HG03064 (cell line): ENCODE measurements around the gene RND3.

Experiments
- ATAC-seq: cut with Tn5 transposase; IDR thresholded peaks from one replicate; pipeline ENCODE4 v1.9.1; 2021; ENCODE audit warnings: low read depth; ENCODE audit not compliant: unreplicated experiment

The RND3 gene

DNA sequence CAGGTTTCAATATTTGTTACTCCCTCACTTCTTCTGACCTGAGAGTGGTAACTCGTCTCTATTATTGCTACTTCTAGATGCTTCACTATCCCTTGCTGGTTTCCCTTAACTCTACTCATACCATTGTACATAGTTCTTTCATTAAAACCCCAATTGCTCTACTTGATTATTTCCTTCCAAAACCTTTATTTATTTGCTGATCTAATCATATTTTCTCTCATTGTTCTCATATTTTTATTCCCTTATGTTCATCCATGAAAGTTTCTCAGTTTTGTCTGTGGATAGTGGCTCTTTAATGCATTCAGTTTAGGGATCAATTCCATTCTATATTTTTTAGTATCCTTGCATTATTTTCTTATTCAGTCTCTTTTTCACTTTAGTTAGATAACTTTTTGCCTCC, 42.1 kb downstream of the RND3 start:
- no peak for ATAC-seq

GRCh38 chr2:150442484-150442883, 45.0 kb downstream of the RND3 start:
- ATAC-seq: no peak

GRCh38 chr2:150441784-150442183, 45.7 kb downstream of the RND3 start:
- no peak for ATAC-seq

- no peak for ATAC-seq
Measured at GRCh38 chr2:150441226-150441625, 46.2 kb downstream of the RND3 start.

DNA sequence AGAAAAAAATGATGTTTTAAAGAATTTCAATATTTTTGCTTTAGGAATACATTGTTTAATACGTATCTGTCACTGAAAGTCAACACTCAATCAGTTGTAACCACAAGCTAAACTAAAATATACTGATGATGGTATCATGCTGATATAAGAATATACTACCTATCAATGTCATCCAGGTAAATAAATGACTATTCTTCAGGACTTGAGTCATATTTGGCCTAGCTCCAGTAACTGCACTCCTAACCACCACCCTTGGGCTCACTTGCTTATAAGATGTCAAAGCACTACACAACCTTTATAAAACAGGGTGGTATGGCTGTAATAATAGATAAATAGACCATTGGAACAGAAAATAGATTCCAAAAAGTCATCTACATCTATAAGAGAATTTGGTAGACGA, 48.8 kb downstream of the RND3 start:
- no peak for ATAC-seq

DNA sequence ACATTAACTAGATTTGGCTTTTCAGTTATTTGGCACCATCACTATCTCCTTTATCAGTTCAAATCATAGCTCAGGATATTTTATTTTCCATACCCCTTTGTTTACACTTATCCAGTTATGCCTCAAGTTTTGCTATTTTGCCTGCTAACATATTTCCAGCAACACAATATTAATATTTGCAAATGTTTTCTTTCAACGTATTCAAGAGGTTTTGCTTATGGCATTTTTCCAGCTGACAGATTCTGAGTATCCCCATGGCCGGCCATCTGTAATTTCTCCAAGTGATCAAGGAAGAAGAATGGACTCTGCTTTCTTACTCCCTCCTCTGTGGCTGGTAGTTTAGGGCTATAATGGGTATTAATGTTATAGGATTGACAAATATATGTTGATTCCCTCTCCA, 49.4 kb downstream of the RND3 start:
- ATAC-seq: no peak

DNA sequence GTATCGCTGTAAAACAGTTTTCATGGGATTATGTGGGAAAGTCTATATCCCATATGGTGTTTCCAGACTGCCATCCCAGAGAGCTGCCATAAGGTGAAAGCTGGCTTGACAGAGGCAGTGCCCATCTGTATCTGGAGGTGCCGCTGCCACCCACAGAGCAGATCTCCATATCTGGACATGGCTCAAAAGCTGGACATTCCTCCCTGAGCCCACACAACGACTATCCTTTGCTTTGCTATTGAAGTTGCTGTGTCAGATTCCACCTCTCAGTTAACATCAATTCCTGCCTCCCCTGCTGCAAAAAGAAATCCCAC, 55.2 kb downstream of the RND3 start:
- ATAC-seq: no peak

DNA sequence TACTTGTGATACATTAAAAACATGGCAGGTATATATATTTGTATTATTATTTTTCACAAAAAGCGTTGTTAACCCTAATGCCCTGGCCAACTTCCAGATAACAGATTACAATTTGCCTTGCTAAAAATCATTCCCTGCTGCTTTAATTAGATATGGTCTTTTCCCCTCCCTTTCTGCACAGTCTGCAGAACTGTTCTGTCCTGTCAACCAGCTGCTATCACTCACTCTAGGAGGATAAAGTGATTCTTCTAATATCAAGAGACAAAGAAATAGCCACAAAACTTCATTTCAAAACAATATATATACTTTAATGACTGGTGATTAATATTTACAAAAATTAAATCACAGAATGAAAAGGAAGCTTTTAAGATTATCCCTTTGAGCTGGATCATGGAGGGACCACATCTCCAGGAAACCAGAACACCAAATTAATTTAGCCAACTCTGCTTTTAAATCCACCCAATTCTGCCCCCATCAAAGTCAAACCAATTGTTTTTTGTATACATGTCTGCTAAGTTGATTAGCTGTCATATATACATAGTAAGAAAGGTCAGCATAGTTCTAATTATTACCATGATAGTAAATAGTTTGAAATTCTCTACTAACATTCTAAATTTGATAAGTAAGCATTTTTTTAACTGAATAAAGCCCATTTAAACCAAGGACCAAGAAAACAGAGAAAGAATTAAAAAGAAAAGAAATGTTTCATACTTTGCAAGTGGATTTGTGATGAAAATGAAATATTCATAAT, 55.7 kb downstream of the RND3 start:
- ATAC-seq: no peak

GRCh38 chr2:150429384-150429961, 58.0 kb downstream of the RND3 start:
- ATAC-seq: no peak

DNA sequence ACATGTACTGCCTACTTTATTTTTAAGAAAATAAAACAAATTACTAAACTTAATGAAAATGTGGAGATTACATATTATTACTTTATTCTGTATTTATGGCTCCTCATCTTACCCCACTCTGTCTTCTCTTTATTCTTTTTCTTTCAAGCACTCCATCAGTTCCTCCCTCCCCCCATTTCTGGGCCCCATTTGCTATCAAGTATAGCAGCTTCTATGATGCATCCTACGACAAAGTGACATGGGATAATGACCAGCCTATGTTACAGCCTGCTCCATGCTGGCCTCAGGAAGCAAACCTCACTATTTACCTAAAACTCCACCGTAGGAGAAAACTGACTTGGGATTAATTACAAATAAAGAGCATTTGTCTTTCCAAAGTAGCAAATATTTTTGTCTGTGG, 58.8 kb downstream of the RND3 start:
- ATAC-seq: no peak

DNA sequence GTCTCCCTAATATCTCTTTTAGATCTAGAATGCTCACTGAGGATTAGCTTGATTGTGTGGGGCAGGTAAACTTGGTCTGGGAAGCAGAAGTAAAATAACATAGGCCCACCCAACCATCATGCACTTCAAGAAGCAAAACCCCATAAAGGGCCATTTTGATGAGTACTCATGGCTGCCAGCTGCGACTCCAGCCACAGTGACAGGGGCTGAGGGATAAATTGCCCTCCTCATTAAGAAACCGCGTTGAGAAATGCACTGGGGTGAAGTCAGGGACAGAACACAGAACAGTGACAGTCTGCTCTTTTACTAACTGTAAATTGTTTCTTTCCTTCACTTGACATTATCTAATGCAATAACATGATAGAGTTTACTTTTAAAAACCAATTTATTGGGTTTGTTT, 60.2 kb downstream of the RND3 start:
- no peak for ATAC-seq

GRCh38 chr2:150426724-150427123, 60.7 kb downstream of the RND3 start:
- ATAC-seq: no peak

DNA sequence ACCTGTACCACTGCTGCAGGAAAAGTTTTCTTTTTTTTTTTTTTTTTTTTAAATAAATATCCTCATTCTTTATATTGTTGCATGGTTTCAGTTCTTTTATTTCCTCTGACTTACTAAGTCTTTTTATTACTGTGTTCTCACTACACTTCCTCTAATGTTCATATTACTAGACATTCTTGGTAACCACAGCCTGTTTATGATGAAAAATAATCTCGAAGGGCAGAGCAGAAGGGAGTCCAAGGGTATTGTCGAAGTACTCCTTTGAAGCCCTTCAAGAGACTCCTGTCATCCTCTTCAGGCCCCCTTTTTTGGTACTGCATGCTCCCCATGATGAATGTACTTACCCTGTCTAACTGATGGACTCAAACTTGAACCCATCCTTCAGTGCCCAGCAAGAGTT, 61.2 kb downstream of the RND3 start:
- ATAC-seq: no peak

GRCh38 chr2:150425121-150425955, 62.1 kb downstream of the RND3 start:
- no peak for ATAC-seq

GRCh38 chr2:150424406-150424805, 63.1 kb downstream of the RND3 start:
- no peak for ATAC-seq

GRCh38 chr2:150421126-150421651, 66.3 kb downstream of the RND3 start:
- ATAC-seq: no peak

DNA sequence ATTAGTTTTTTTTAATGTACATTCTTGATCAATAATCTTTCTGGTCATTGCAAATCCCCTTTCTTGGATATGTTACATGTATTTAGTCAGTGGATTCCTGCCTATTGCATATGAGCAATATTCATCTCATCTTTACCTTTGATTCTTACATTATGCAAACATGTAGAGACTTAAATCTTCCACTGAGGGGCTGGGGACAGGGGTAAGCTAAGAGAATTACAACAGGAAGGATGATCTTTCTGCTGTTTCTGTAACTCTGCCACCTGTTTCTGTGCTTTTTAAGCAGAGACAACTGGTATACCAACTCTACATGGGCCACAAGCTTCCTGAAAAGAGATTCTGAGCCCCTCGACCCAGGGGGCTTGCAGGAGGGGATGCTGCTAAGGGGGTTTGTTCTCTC, 68.6 kb downstream of the RND3 start:
- ATAC-seq: no peak
